ENCODE measurements around the gene CBFA2T2.

Gene CBFA2T2

DNA sequence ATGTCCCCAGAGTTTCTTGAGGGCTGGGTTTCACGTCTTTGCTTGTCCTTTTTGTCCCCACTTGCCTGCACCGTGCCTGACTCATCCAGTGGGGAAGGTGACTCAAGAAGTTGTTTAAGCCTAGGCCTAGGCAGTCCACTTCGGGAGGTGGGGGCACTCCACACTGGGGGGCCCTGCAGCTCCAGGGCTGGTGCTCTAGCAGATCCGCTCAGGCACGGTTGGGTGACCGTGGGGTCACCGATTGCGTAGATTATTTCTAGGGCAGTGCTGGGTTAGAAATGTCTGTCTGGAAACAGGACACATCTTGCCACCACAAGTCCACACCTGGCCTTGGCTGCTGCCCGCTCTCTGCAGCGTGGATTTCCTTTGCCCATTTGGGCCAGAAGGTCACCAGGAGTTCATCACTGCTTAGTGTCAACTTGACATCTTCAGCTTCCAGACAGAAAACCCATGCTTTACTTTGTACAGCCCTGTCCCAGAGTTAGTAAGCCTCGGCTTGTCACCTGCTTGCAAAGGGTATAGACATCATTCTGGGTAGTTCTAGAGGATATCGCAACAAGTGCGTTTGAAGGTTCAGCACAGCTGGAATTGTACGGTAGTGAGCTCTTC lies 158.6 kb downstream of the CBFA2T2 start:
- no peaks in the 10 kb centered on the region for H3K79me2 ChIP-seq (ENCODE audit: insufficient read depth, low read length)

DNA sequence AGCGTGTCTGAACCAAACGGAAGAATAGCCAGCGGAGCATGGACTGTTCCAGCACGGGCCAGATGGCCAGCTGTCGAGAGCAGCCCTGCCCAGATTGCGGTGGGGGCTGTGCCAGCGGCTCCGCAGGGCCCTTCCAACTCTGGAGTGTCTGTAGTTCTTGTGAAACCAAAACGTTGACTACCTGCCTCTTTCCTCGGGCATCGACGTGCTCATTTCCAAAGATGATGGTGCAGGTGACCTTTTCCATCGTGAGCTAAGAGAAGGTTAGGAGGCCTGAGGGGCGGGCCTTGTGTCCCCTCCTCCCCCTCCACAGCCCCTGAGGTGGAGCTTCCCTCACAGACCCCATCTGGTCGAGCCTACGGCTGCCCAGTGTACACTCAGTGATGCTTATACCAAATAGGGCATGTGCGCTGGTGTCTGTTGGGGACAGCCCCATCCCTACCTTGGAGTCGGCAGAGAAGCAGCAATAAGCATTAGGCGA lies 159.3 kb downstream of the CBFA2T2 start:
- no peaks in the 10 kb centered on the region for H3K27me3 ChIP-seq (ENCODE audit: insufficient read depth, low read length, poor library complexity, severe bottlenecking)
- no peaks in the 10 kb centered on the region for H4K20me1 ChIP-seq (ENCODE audit: insufficient read depth, low read length, poor library complexity, severe bottlenecking)
- H3K9me3 ChIP-seq (ENCODE audit: insufficient read depth, low read depth, low read length) = no peaks in the 10 kb centered on the region
- no peaks in the 10 kb centered on the region for H3K79me2 ChIP-seq (ENCODE audit: insufficient read depth, low read length)
- H3K4me3 ChIP-seq (ENCODE audit: low read length, poor library complexity, severe bottlenecking) = no peak overlapping the region
- H3F3A ChIP-seq (ENCODE audit: low read depth) = no peaks in the 10 kb centered on the region
- peaks cover 13% of the 10 kb centered on the region for H3K4me1 ChIP-seq (ENCODE audit: insufficient read depth, low read length, poor library complexity, severe bottlenecking)
- no peak for TF ChIP-seq EZH2phosphoT487 (IDR thresholded peaks at IDR 0.05; ENCODE audit: borderline replicate concordance)
- TF ChIP-seq, protein P1, sequence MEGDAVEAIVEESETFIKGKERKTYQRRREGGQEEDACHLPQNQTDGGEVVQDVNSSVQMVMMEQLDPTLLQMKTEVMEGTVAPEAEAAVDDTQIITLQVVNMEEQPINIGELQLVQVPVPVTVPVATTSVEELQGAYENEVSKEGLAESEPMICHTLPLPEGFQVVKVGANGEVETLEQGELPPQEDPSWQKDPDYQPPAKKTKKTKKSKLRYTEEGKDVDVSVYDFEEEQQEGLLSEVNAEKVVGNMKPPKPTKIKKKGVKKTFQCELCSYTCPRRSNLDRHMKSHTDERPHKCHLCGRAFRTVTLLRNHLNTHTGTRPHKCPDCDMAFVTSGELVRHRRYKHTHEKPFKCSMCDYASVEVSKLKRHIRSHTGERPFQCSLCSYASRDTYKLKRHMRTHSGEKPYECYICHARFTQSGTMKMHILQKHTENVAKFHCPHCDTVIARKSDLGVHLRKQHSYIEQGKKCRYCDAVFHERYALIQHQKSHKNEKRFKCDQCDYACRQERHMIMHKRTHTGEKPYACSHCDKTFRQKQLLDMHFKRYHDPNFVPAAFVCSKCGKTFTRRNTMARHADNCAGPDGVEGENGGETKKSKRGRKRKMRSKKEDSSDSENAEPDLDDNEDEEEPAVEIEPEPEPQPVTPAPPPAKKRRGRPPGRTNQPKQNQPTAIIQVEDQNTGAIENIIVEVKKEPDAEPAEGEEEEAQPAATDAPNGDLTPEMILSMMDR (conservative IDR thresholded peaks at IDR 0.05; ENCODE audit: low read length) = no peak
- peaks cover 16% of the 10 kb centered on the region; the same call in 1 of the 2 replicates for H3K36me3 ChIP-seq (ENCODE audit: insufficient read depth, low read length)
- H3K9ac ChIP-seq (ENCODE audit: low read depth, low read length, poor library complexity, severe bottlenecking) = no peak overlapping the region
- H2AFZ ChIP-seq (ENCODE audit: low read length) = no peak overlapping the region
- no peaks in the 10 kb centered on the region for H3K9me2 ChIP-seq (replicated peaks; ENCODE audit: low read depth, low read length)
- H3K4me2 ChIP-seq (ENCODE audit: low read depth, low read length, poor library complexity, severe bottlenecking) = no peak overlapping the region

More for the DNA sequence above, 158.6 kb downstream of the CBFA2T2 start:
- Histone ChIP-seq H3K9me3 (ENCODE audit: insufficient read depth, low read depth, low read length) (no peaks in the 10 kb centered on the region), H4K20me1 (ENCODE audit: insufficient read depth, low read length, poor library complexity, severe bottlenecking) (no peaks in the 10 kb centered on the region), H3K4me2 (ENCODE audit: low read depth, low read length, poor library complexity, severe bottlenecking) (no peak overlapping the region), H3F3A (ENCODE audit: low read depth) (no peaks in the 10 kb centered on the region), H3K36me3 (ENCODE audit: insufficient read depth, low read length) (peaks cover 17% of the 10 kb centered on the region; the same call in 1 of the 2 replicates), H3K27me3 (ENCODE audit: insufficient read depth, low read length, poor library complexity, severe bottlenecking) (no peaks in the 10 kb centered on the region), H3K4me3 (ENCODE audit: low read length, poor library complexity, severe bottlenecking) (no peak overlapping the region), H3K4me1 (ENCODE audit: insufficient read depth, low read length, poor library complexity, severe bottlenecking) (peaks cover 14% of the 10 kb centered on the region), H3K9me2 (replicated peaks; ENCODE audit: low read depth, low read length) (no peaks in the 10 kb centered on the region), H2AFZ (ENCODE audit: low read length) (no peak overlapping the region), H3K9ac (ENCODE audit: low read depth, low read length, poor library complexity, severe bottlenecking) (no peak overlapping the region)
- TF ChIP-seq, protein P1 (conservative IDR thresholded peaks at IDR 0.05; ENCODE audit: low read length) = no peak
- TF ChIP-seq EZH2phosphoT487 (IDR thresholded peaks at IDR 0.05; ENCODE audit: borderline replicate concordance) = no peak

DNA sequence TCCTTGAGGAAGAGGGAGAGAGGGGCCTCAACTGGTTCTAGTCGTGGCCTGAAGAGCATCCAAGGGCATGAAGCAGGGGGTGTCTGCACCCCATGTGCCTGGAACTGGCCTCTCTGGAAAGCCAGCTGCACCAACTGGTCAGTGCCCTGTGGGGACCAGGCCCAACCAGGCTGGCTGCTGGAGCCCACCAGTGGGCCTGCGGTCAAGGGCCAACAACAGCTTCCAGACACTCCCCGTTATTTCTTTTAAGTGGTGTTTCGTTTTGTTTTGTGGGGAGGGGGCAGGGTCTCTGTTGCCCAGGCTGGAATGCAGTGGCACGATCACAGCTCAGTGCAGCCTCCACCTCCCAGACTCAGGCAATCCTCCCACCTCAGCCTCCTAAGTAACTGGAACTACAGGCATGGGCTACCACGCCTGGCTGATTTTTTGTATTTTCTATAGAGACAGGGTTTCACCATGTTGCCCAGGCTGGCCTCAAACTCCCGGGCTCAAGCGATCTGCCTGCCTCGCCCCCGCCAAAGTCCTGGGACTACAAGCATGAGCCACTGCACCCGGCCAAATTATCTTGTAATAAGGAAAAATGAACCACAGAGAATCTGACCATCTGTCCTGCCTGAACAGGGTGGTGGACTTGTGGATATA lies 160.3 kb downstream of the CBFA2T2 start:
- H4K20me1 ChIP-seq (ENCODE audit: insufficient read depth, low read length, poor library complexity, severe bottlenecking) = no peaks in the 10 kb centered on the region

More for the DNA sequence above, 160.3 kb downstream of the CBFA2T2 start:
- no peaks in the 10 kb centered on the region for H3F3A ChIP-seq (ENCODE audit: low read depth)
- peaks cover 7% of the 10 kb centered on the region; the same call in 1 of the 2 replicates for H3K36me3 ChIP-seq (ENCODE audit: insufficient read depth, low read length)
- peaks cover 6% of the 10 kb centered on the region for H3K4me1 ChIP-seq (ENCODE audit: insufficient read depth, low read length, poor library complexity, severe bottlenecking)
- no peaks in the 10 kb centered on the region for H3K9me3 ChIP-seq (ENCODE audit: insufficient read depth, low read depth, low read length)
- H2AFZ ChIP-seq (ENCODE audit: low read length) = no peak overlapping the region
- no peak overlapping the region for H3K4me3 ChIP-seq (ENCODE audit: low read length, poor library complexity, severe bottlenecking)
- H3K27me3 ChIP-seq (ENCODE audit: insufficient read depth, low read length, poor library complexity, severe bottlenecking) = no peaks in the 10 kb centered on the region
- no peak overlapping the region for H3K4me2 ChIP-seq (ENCODE audit: low read depth, low read length, poor library complexity, severe bottlenecking)
- H3K79me2 ChIP-seq (ENCODE audit: insufficient read depth, low read length) = no peaks in the 10 kb centered on the region
- H3K9ac ChIP-seq (ENCODE audit: low read depth, low read length, poor library complexity, severe bottlenecking) = no peak overlapping the region
- H3K9me2 ChIP-seq (replicated peaks; ENCODE audit: low read depth, low read length) = no peaks in the 10 kb centered on the region
- no peak for TF ChIP-seq EZH2phosphoT487 (IDR thresholded peaks at IDR 0.05; ENCODE audit: borderline replicate concordance)
- TF ChIP-seq, protein P1 (conservative IDR thresholded peaks at IDR 0.05; ENCODE audit: low read length) = no peak

Measured in Loucy (cell line).